IMR-90 (cell line): ENCODE data around the gene MTCL1.

Experiments used
- BHLHE40 ChIP-seq: fragments of 150-350 bp; IDR thresholded peaks from 2 replicates; pipeline ENCODE4 v1.6.1; 2016; ENCODE audit warnings: mild to moderate bottlenecking, low read depth, low read length
- CEBPB ChIP-seq: IDR thresholded peaks from 2 replicates; pipeline ENCODE4 v1.6.1; 2012; ENCODE audit warnings: low read depth, low read length, improper control_type of control experiment
- CTCF ChIP-seq: conservative IDR thresholded peaks from 2 replicates; pipeline ENCODE4 v1.5.1; 2012; ENCODE audit warnings: mild to moderate bottlenecking, low read depth, low read length, improper control_type of control experiment
- ELK1 ChIP-seq: fragments of 150-350 bp; IDR thresholded peaks from 2 replicates; pipeline ENCODE4 v1.6.1; 2016; ENCODE audit warnings: low read depth, mild to moderate bottlenecking, low read length, moderate library complexity, borderline replicate concordance
- MAFK ChIP-seq: IDR thresholded peaks from 2 replicates; pipeline ENCODE4 v1.6.1; 2012; ENCODE audit warnings: low read depth, low read length, improper control_type of control experiment
- MAZ ChIP-seq: IDR thresholded peaks from 2 replicates; pipeline ENCODE4 v1.6.1; 2012; ENCODE audit warnings: low read depth, mild to moderate bottlenecking, low read length, improper control_type of control experiment, moderate library complexity, borderline replicate concordance
- MXI1 ChIP-seq: IDR thresholded peaks from 2 replicates; pipeline ENCODE4 v1.6.1; 2012; ENCODE audit warnings: low read depth, mild to moderate bottlenecking, low read length, moderate library complexity, borderline replicate concordance
- NFE2L2 ChIP-seq: fragments of 150-350 bp; IDR thresholded peaks from 2 replicates; pipeline ENCODE4 v1.6.1; 2016; ENCODE audit warnings: low read depth, mild to moderate bottlenecking, low read length
- POLR2A ChIP-seq: IDR thresholded peaks from 2 replicates; pipeline ENCODE4 v1.6.1; 2012; ENCODE audit warnings: mild to moderate bottlenecking, low read depth, low read length
- RAD21 ChIP-seq: IDR thresholded peaks from 2 replicates; pipeline ENCODE4 v1.6.1; 2012; ENCODE audit warnings: low read length, improper control_type of control experiment
- RCOR1 ChIP-seq: IDR thresholded peaks from 2 replicates; pipeline ENCODE4 v1.6.1; 2012; ENCODE audit warnings: mild to moderate bottlenecking, low read length, improper control_type of control experiment; ENCODE audit not compliant: insufficient replicate concordance
- RFX5 ChIP-seq: IDR thresholded peaks from 2 replicates; pipeline ENCODE4 v1.8.0; 2012; ENCODE audit warnings: low read depth, mild to moderate bottlenecking, low read length, moderate library complexity
- SMC3 ChIP-seq: fragments of 150-350 bp; IDR thresholded peaks from 2 replicates; pipeline ENCODE4 v1.6.1; 2016; ENCODE audit warnings: low read depth, mild to moderate bottlenecking, antibody characterized with exemption, low read length, moderate library complexity
- USF2 ChIP-seq: fragments of 150-350 bp; IDR thresholded peaks from 2 replicates; pipeline ENCODE4 v1.6.1; 2017; ENCODE audit warnings: mild to moderate bottlenecking, antibody characterized with exemption, low read length, low read depth

DNA sequence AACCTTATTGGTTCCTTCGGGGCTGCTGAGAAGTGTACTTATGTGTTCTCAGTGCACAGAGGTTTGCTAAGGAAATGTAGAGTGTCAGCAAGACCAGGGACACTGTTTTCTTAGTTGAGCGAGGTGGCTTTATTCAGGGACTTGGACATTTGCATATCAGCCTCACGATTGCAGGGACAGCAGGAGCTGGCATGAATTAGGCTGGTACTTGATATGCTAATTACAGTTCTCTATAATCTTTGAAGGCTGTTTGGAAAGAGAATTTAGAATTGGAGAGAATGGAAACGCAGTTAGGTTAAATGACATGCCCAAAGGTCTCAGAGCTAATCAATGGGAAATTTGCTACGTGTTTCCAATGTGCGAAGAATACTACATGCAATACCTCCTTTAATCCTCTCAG, 18.7 kb upstream of the MTCL1 start:
- TF ChIP-seq MAFK (no peak), CTCF (no peak), POLR2A (no peak), SMC3 (no peak), CEBPB (no peak), USF2 (no peak), RCOR1 (no peak), BHLHE40 (no peak), RFX5 (no peak), RAD21 (no peak), ELK1 (no peak), MAZ (no peak), NFE2L2 (no peak), MXI1 (no peak)
